BE2C (cell line): ENCODE measurements around the gene LIX1L.

Experiments used
- DNase-seq: peaks from one replicate; pipeline ENCODE4 v3.0.0-alpha.2; 2020
- H3K27me3 ChIP-seq: fragments of 250-450 bp; sonication (Bioruptor Pico); 2 replicates; pipeline ENCODE4 v1.5.1; 2020; ENCODE audit warnings: mild to moderate bottlenecking
- H3K36me3 ChIP-seq: fragments of 250-450 bp; sonication (Bioruptor Pico); 2 replicates; pipeline ENCODE4 v1.5.1; 2020; ENCODE audit warnings: mild to moderate bottlenecking
- H3K4me1 ChIP-seq: fragments of 250-450 bp; sonication (Bioruptor Pico); 2 replicates; pipeline ENCODE4 v1.5.1; 2020
- H3K4me3 ChIP-seq: 2 replicates; pipeline ENCODE4 v1.5.1; 2011; ENCODE audit warnings: low read depth, low read length
- H3K9me3 ChIP-seq: fragments of 250-450 bp; sonication (Bioruptor Pico); 2 replicates; pipeline ENCODE4 v1.5.1; 2020
- CTCF ChIP-seq: IDR thresholded peaks from 2 replicates; pipeline ENCODE4 v1.5.1; 2012; ENCODE audit warnings: mild to moderate bottlenecking, low read depth, low read length

The LIX1L gene

GRCh38 chr1:145961425-145962156, 3.8 kb upstream of the LIX1L start:
- H3K36me3 ChIP-seq: no peaks in the 10 kb centered on the region
- peaks cover 8% of the 10 kb centered on the region for H3K4me1 ChIP-seq
- no peak for TF ChIP-seq CTCF
- DNase-seq: peak; percentile 35
- no peaks in the 10 kb centered on the region for H3K27me3 ChIP-seq
- peak overlapping the region; percentile 88 for H3K4me3 ChIP-seq
- no peaks in the 10 kb centered on the region for H3K9me3 ChIP-seq

- Histone ChIP-seq H3K9me3 (no peaks in the 10 kb centered on the region), H3K27me3 (no peaks in the 10 kb centered on the region), H3K36me3 (no peaks in the 10 kb centered on the region), H3K4me1 (peaks cover 8% of the 10 kb centered on the region), H3K4me3 (peak overlapping the region; percentile 88)
- no peak for TF ChIP-seq CTCF
- DNase-seq: peak; percentile 21
Observed at GRCh38 chr1:145961109-145961424, 3.2 kb upstream of the LIX1L start.

GRCh38 chr1:145960468-145961108, 2.8 kb upstream of the LIX1L start:
- peaks cover 8% of the 10 kb centered on the region for H3K4me1 ChIP-seq
- H3K9me3 ChIP-seq: no peaks in the 10 kb centered on the region
- DNase-seq: peak; percentile 94
- no peaks in the 10 kb centered on the region for H3K27me3 ChIP-seq
- peak overlapping the region; percentile 88 for H3K4me3 ChIP-seq
- peak; percentile 1; the same call in 1 of the 2 replicates for TF ChIP-seq CTCF
- no peaks in the 10 kb centered on the region for H3K36me3 ChIP-seq

DNA sequence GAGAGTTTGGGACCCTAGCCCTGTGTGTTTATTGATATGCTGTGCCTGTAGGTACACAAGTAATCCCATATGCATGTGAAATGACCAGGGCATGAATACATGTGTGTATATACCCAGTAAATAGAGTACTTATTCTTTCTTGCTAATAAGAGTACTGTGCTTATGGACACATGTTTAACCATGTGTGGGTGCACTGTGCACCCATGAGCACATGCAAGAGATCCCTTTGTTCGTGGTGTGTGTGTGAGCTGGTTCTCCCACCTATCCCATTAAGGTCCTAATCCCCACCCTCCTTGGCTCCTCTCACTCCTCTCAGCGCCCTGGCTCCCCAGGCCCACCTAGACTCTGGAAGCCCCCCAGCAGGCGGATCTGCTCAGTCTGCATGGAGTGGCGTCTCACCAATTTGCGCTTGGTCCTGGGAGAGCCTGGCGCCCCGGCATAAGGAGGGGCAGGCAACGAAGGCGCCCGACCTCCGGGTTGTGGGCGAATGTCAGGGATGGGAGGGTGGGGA, 2.2 kb upstream of the LIX1L start:
- no peak for DNase-seq
- TF ChIP-seq CTCF: no peak
- Histone ChIP-seq H3K4me1 (peaks cover 8% of the 10 kb centered on the region), H3K36me3 (no peaks in the 10 kb centered on the region; the same call in 1 of the 2 replicates), H3K27me3 (no peaks in the 10 kb centered on the region), H3K9me3 (no peaks in the 10 kb centered on the region), H3K4me3 (peak overlapping the region; percentile 88)

- no peak overlapping the region; the same call in 1 of the 2 replicates for H3K4me3 ChIP-seq
- peaks cover 8% of the 10 kb centered on the region for H3K4me1 ChIP-seq
- H3K27me3 ChIP-seq: no peaks in the 10 kb centered on the region
Observed at GRCh38 chr1:145959333-145959732, 1.5 kb upstream of the LIX1L start.

More at GRCh38 chr1:145959333-145959732, 1.5 kb upstream of the LIX1L start:
- no peak for TF ChIP-seq CTCF
- DNase-seq: no peak
- H3K36me3 ChIP-seq: no peaks in the 10 kb centered on the region; the same call in 1 of the 2 replicates
- no peaks in the 10 kb centered on the region for H3K9me3 ChIP-seq
